22Rv1 (cell line): ENCODE measurements around the gene SERPINB13.

Experiments
- ZFX ChIP-seq: fragments of 450-650 bp; IDR thresholded peaks from 2 replicates; pipeline ENCODE4 v1.6.1; 2017; ENCODE audit warnings: antibody characterized with exemption, borderline replicate concordance
- TF ChIP-seq, protein P1 (sequence below): fragments of 450-650 bp; IDR thresholded peaks from 2 replicates; pipeline ENCODE4 v1.5.1; 2017; ENCODE audit warnings: mild to moderate bottlenecking

DNA sequence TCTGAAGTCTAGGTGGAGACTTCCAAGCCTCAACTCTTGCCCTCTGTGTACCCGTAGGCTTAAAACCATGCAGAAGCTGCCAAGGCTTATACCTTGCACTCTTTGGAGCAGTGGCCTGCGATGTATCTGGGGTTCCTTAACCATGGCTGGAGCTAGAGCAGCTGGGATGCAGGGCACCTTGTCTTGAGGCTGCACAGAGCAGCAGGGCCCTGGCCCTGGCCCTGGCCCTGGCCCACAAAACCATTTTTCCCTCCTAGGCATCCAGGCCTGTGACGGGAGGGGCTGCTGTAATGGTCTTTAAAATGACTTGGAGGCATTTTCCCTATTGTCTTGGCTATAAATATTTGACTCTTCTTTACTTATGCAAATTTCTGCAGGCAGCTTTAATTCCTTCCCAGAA lies 37.7 kb downstream of the SERPINB13 start:
- TF ChIP-seq, protein P1, sequence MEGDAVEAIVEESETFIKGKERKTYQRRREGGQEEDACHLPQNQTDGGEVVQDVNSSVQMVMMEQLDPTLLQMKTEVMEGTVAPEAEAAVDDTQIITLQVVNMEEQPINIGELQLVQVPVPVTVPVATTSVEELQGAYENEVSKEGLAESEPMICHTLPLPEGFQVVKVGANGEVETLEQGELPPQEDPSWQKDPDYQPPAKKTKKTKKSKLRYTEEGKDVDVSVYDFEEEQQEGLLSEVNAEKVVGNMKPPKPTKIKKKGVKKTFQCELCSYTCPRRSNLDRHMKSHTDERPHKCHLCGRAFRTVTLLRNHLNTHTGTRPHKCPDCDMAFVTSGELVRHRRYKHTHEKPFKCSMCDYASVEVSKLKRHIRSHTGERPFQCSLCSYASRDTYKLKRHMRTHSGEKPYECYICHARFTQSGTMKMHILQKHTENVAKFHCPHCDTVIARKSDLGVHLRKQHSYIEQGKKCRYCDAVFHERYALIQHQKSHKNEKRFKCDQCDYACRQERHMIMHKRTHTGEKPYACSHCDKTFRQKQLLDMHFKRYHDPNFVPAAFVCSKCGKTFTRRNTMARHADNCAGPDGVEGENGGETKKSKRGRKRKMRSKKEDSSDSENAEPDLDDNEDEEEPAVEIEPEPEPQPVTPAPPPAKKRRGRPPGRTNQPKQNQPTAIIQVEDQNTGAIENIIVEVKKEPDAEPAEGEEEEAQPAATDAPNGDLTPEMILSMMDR, result no peak
- no peak for TF ChIP-seq ZFX
